Ammon's horn (tissue), 1 donor: Measurements from ENCODE around the gene ASCC1.

Source experiments
- DNase-seq: peaks from one replicate; pipeline ENCODE4 v3.0.0-alpha.2; 2016; ENCODE audit warnings: low spot score

ASCC1 gene

GRCh38 chr10:72067463-72068125, 148.5 kb downstream of the ASCC1 start:
- DNase-seq: no peak

- DNase-seq: no peak
Measured at GRCh38 chr10:72066318-72067284, 149.5 kb downstream of the ASCC1 start.

GRCh38 chr10:72065439-72066025, 150.5 kb downstream of the ASCC1 start:
- DNase-seq: no peak

GRCh38 chr10:72063703-72064391, 152.2 kb downstream of the ASCC1 start:
- DNase-seq: no peak

GRCh38 chr10:72062832-72063702, 153.0 kb downstream of the ASCC1 start:
- DNase-seq: no peak

GRCh38 chr10:72062382-72062781, 153.7 kb downstream of the ASCC1 start:
- DNase-seq: peak; percentile 40

GRCh38 chr10:72061930-72062329, 154.1 kb downstream of the ASCC1 start:
- no peak for DNase-seq

GRCh38 chr10:72061491-72061890, 154.6 kb downstream of the ASCC1 start:
- DNase-seq: no peak

- no peak for DNase-seq
Measured at GRCh38 chr10:72059843-72060822, 155.9 kb downstream of the ASCC1 start.

- no peak for DNase-seq
Measured at GRCh38 chr10:72058989-72059842, 156.9 kb downstream of the ASCC1 start.

- DNase-seq: no peak
Measured at GRCh38 chr10:72058347-72058898, 157.7 kb downstream of the ASCC1 start.

- DNase-seq: no peak
Measured at GRCh38 chr10:72056932-72057751, 158.9 kb downstream of the ASCC1 start.

GRCh38 chr10:72056113-72056512, 160.0 kb downstream of the ASCC1 start:
- DNase-seq: no peak

GRCh38 chr10:72053690-72054089, 162.4 kb downstream of the ASCC1 start:
- DNase-seq: no peak

- DNase-seq: no peak
Measured at GRCh38 chr10:72050873-72051272, 165.2 kb downstream of the ASCC1 start.

GRCh38 chr10:72049969-72050781, 165.9 kb downstream of the ASCC1 start:
- no peak for DNase-seq

GRCh38 chr10:72049472-72049871, 166.6 kb downstream of the ASCC1 start:
- no peak for DNase-seq
